Large intestine (tissue), 3 donors: ENCODE results near the gene DYNC1H1. TPM values are rescaled to one million over a fixed set of nuclear protein-coding genes. Genes with fewer than 3 reads are reported as not detected.
A peak's percentile ranks its signal among the peaks of the same experiment; 100 is the strongest.
"Not testable (repeated sequence)": the region's sequence is repeated elsewhere in the genome, so short reads cannot be mapped to it uniquely, and the experiment has no call there.

Experiments
- DNase-seq, 2 donors: peaks; one replicate each; pipeline versions ENCODE4 v3.0.0 to v3.0.0-alpha.2; 2013
- H3K27ac ChIP-seq: one replicate; pipeline ENCODE4 v1.5.1; 2013; ENCODE audit warnings: low read length
- H3K27me3 ChIP-seq: 2 replicates; pipeline ENCODE4 v1.6.1; 2013; ENCODE audit warnings: low read length; ENCODE audit not compliant: control insufficient read depth, insufficient read depth
- H3K36me3 ChIP-seq: 2 replicates; pipeline ENCODE4 v1.6.1; 2013; ENCODE audit warnings: low read length; ENCODE audit not compliant: control insufficient read depth, insufficient read depth
- H3K4me1 ChIP-seq: one replicate; pipeline ENCODE4 v1.6.1; 2013; ENCODE audit warnings: low read length; ENCODE audit not compliant: control insufficient read depth, insufficient read depth
- H3K4me3 ChIP-seq: one replicate; pipeline ENCODE4 v1.5.1; 2013; ENCODE audit warnings: low read length
- H3K9me3 ChIP-seq: one replicate; pipeline ENCODE4 v1.6.1; 2013; ENCODE audit warnings: mild to moderate bottlenecking, low read depth, low read length, moderate library complexity; ENCODE audit not compliant: control insufficient read depth
- WGBS: methylation state at CpG from one replicate; pipeline ENCODE4 v1.1.5; 2013; ENCODE audit warnings: low lambda C conversion rate; ENCODE audit not compliant: insufficient coverage; 5-methylcytosine and 5-hydroxymethylcytosine counted together
- polyA plus RNA-seq: library from polyadenylated mRNA; unstranded; fragments of 120-200 nt; gene quantifications from one replicate; pipeline ENCODE4 v1.2.1, GENCODE V29; 2013

Gene DYNC1H1
- polyA plus RNA-seq, 1 donor = 259 TPM

- no peaks in the 10 kb centered on the region for H3K27me3 ChIP-seq
- peaks cover 8% of the 10 kb centered on the region for H3K4me1 ChIP-seq
- peaks cover 1% of the 10 kb centered on the region for H3K36me3 ChIP-seq
- no CpG with 5 or more reads among the region's 5 CpGs for WGBS
- H3K9me3 ChIP-seq = no peaks in the 10 kb centered on the region
- H3K4me3 ChIP-seq = no peak overlapping the region
- no peak overlapping the region for H3K27ac ChIP-seq
- no peak for DNase-seq
These were observed 94.6 kb downstream of the DYNC1H1 start for GRCh38 chr14:102058961-102059360.

GRCh38 chr14:102063109-102063807 is 98.9 kb downstream of the DYNC1H1 start:
- Histone ChIP-seq H3K36me3 (no peaks in the 10 kb centered on the region), H3K27ac (no peak overlapping the region), H3K9me3 (no peaks in the 10 kb centered on the region), H3K4me1 (peaks cover 5% of the 10 kb centered on the region), H3K27me3 (no peaks in the 10 kb centered on the region), H3K4me3 (peak overlapping the region; percentile 4)
- DNase-seq = peak; percentile 73 to 79
- WGBS = 14% methylated on average over 2 of the region's 26 CpGs

- no peaks in the 10 kb centered on the region for H3K36me3 ChIP-seq
- no peak for DNase-seq
- H3K4me1 ChIP-seq = peaks cover 5% of the 10 kb centered on the region
- H3K4me3 ChIP-seq = no peak overlapping the region
- no peak overlapping the region for H3K27ac ChIP-seq
- no peaks in the 10 kb centered on the region for H3K27me3 ChIP-seq
- H3K9me3 ChIP-seq = no peaks in the 10 kb centered on the region
- no CpG with 5 or more reads among the region's 14 CpGs for WGBS
These were observed 99.5 kb downstream of the DYNC1H1 start for GRCh38 chr14:102063808-102064429.

GRCh38 chr14:102064590-102064989 is 100.2 kb downstream of the DYNC1H1 start:
- not testable (repeated sequence) for DNase-seq, H3K9me3 ChIP-seq, H3K36me3 ChIP-seq, H3K4me3 ChIP-seq, H3K4me1 ChIP-seq, H3K27me3 ChIP-seq, H3K27ac ChIP-seq
- WGBS = no CpG with 5 or more reads among the region's 8 CpGs

GRCh38 chr14:102066041-102066451 is 101.7 kb downstream of the DYNC1H1 start:
- peaks cover 5% of the 10 kb centered on the region for H3K4me1 ChIP-seq
- no peak for DNase-seq
- H3K9me3 ChIP-seq = no peaks in the 10 kb centered on the region
- H3K27me3 ChIP-seq = no peaks in the 10 kb centered on the region
- H3K36me3 ChIP-seq = no peaks in the 10 kb centered on the region
- no peak overlapping the region for H3K27ac ChIP-seq
- H3K4me3 ChIP-seq = no peak overlapping the region
- no CpG with 5 or more reads among the region's 12 CpGs for WGBS

GRCh38 chr14:102071283-102071998 is 107.1 kb downstream of the DYNC1H1 start:
- Histone ChIP-seq H3K27ac (no peak overlapping the region), H3K9me3 (no peaks in the 10 kb centered on the region), H3K27me3 (no peaks in the 10 kb centered on the region), H3K36me3 (no peaks in the 10 kb centered on the region), H3K4me3 (no peak overlapping the region), H3K4me1 (no peaks in the 10 kb centered on the region)
- no peak for DNase-seq
- WGBS = no CpG with 5 or more reads among the region's 10 CpGs

- no peaks in the 10 kb centered on the region for H3K9me3 ChIP-seq
- H3K4me1 ChIP-seq = no peaks in the 10 kb centered on the region
- no peak for DNase-seq
- peaks cover 16% of the 10 kb centered on the region for H3K36me3 ChIP-seq
- WGBS = 94% methylated on average over 3 of the region's 4 CpGs
- no peak overlapping the region for H3K27ac ChIP-seq
- H3K27me3 ChIP-seq = no peaks in the 10 kb centered on the region
- H3K4me3 ChIP-seq = no peak overlapping the region
These were observed 110.1 kb downstream of the DYNC1H1 start for GRCh38 chr14:102074415-102074964.

GRCh38 chr14:102075155-102075554 is 110.8 kb downstream of the DYNC1H1 start:
- WGBS = no CpG with 5 or more reads among the region's 4 CpGs
- Histone ChIP-seq H3K4me1 (no peaks in the 10 kb centered on the region), H3K27ac (no peak overlapping the region), H3K9me3 (no peaks in the 10 kb centered on the region), H3K36me3 (peaks cover 22% of the 10 kb centered on the region), H3K4me3 (no peak overlapping the region), H3K27me3 (no peaks in the 10 kb centered on the region)
- DNase-seq = no peak

GRCh38 chr14:102077382-102077709 is 113.0 kb downstream of the DYNC1H1 start:
- DNase-seq = no peak
- Histone ChIP-seq H3K4me1 (peaks cover under 1% of the 10 kb centered on the region), H3K36me3 (peaks cover 44% of the 10 kb centered on the region), H3K9me3 (no peaks in the 10 kb centered on the region), H3K27ac (no peak overlapping the region), H3K27me3 (no peaks in the 10 kb centered on the region), H3K4me3 (no peak overlapping the region)
- no CpG with 5 or more reads among the region's 5 CpGs for WGBS

- not testable (repeated sequence) for H3K4me3 ChIP-seq, H3K27ac ChIP-seq, H3K27me3 ChIP-seq, H3K9me3 ChIP-seq, H3K4me1 ChIP-seq, DNase-seq
- WGBS = no CpG with 5 or more reads among the region's 11 CpGs
- peaks cover 54% of the 10 kb centered on the region for H3K36me3 ChIP-seq
These were observed 114.0 kb downstream of the DYNC1H1 start for GRCh38 chr14:102078361-102078791.
